Loucy (cell line): Measurements from ENCODE around the gene PRR9.

ENCODE experiments used
- EZH2phosphoT487 ChIP-seq: fragments of 200-600 bp; IDR thresholded peaks from 2 replicates; pipeline ENCODE4 v1.6.1; 2018; ENCODE audit warnings: antibody characterized with exemption, mild to moderate bottlenecking, moderate library complexity, borderline replicate concordance
- TF ChIP-seq, protein P1 (sequence below): fragments of 200-600 bp; sonication (generic); conservative IDR thresholded peaks from 2 replicates; pipeline ENCODE4 v1.5.1; 2014; ENCODE audit warnings: mild to moderate bottlenecking, antibody characterized with exemption, low read length

DNA sequence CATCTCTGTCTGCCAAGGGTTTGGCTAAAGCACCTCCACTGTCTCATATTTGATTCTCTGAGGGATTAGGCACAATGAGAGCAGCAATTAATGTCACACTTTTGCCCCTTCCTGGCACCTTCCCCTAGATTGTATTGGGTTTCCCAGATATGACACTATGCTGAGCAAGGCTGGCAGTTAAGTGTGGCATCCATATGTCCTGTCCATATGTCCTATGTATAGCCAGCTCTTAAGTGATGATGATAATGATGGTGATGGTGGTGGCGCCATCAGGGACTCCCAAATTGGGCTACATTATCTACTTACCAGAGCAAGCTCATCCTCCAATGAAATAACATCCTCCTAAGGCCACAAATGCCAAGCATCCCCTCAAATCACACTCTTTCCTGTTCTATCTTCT is 28.6 kb downstream of the PRR9 start:
- TF ChIP-seq, protein P1, sequence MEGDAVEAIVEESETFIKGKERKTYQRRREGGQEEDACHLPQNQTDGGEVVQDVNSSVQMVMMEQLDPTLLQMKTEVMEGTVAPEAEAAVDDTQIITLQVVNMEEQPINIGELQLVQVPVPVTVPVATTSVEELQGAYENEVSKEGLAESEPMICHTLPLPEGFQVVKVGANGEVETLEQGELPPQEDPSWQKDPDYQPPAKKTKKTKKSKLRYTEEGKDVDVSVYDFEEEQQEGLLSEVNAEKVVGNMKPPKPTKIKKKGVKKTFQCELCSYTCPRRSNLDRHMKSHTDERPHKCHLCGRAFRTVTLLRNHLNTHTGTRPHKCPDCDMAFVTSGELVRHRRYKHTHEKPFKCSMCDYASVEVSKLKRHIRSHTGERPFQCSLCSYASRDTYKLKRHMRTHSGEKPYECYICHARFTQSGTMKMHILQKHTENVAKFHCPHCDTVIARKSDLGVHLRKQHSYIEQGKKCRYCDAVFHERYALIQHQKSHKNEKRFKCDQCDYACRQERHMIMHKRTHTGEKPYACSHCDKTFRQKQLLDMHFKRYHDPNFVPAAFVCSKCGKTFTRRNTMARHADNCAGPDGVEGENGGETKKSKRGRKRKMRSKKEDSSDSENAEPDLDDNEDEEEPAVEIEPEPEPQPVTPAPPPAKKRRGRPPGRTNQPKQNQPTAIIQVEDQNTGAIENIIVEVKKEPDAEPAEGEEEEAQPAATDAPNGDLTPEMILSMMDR = no peak
- no peak for TF ChIP-seq EZH2phosphoT487
